ENCODE data around the gene NT5DC1.

Gene NT5DC1

DNA sequence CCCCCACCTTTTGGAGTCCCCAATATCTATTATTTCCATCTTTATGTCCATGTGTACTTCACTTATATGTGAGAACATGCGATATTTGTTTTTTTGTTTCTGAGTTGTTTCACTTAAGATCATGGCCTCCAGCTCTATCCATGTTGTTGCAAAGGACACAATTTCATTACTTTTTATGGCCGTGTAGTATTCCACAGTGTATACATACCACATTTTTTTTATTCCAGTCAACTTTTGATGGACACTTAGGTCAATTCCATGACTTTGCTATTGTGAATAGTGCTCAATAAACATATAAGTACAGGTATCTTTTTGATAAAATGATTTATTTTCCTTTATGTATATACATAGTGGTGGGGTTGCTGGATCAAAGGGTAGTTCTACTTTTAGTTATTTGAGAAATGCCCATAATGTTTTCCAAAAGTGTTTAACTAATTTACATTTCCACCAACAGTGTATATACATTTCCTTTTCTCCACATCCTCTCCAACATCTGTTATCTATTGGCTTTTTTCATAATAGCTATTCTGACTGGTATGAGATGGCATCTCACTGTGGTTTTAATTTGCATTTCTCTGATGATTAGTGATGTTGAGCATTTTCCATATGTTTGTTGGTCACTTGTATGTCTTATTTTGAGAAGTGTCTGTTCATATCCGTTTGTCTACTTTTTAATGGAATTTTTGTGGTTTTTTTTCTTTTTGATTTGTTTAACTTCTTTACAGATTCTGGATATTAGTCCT, 59.3 kb downstream of the NT5DC1 start:
- no peak overlapping the region for H2AFZ ChIP-seq (ENCODE audit: low read depth, low read length)
- no peaks in the 10 kb centered on the region for H3K9me3 ChIP-seq (ENCODE audit: low read length)
- H3K27me3 ChIP-seq (ENCODE audit: insufficient read depth, low read length): no peaks in the 10 kb centered on the region
- no peak overlapping the region for H3K4me3 ChIP-seq (ENCODE audit: low read length)
- H3K4me1 ChIP-seq (ENCODE audit: insufficient read depth, low read length): no peaks in the 10 kb centered on the region
- H3K36me3 ChIP-seq (ENCODE audit: insufficient read depth, low read length): no peaks in the 10 kb centered on the region

DNA sequence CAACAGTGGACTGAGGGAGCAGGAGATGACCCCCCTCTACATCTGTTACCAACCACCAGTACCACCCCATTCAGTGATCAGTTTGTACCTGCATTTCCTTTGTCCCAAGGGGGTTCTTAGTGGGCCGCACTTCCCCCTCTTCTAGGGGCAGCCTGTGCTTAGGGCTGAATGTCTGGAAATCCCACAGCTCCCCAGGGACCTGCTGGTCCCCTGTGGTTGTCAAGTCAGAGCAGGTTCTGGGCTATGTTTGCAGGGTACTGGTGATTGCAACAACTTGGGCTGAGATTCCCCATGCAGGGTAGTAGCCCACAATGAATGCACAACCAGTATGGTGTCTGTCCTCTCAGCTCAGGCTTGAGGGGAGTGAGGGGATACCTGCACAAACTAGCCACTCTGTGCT, 64.9 kb downstream of the NT5DC1 start:
- H3K36me3 ChIP-seq (ENCODE audit: insufficient read depth, low read length): no peaks in the 10 kb centered on the region
- no peaks in the 10 kb centered on the region for H3K27me3 ChIP-seq (ENCODE audit: insufficient read depth, low read length)
- H2AFZ ChIP-seq (ENCODE audit: low read depth, low read length): no peak overlapping the region
- no peaks in the 10 kb centered on the region for H3K9me3 ChIP-seq (ENCODE audit: low read length)
- H3K4me3 ChIP-seq (ENCODE audit: low read length): no peak overlapping the region
- no peaks in the 10 kb centered on the region for H3K4me1 ChIP-seq (ENCODE audit: insufficient read depth, low read length)

- no peak overlapping the region for H2AFZ ChIP-seq (ENCODE audit: low read depth, low read length)
- H3K27me3 ChIP-seq (ENCODE audit: insufficient read depth, low read length): no peaks in the 10 kb centered on the region
- H3K9me3 ChIP-seq (ENCODE audit: low read length): no peaks in the 10 kb centered on the region
- H3K36me3 ChIP-seq (ENCODE audit: insufficient read depth, low read length): no peaks in the 10 kb centered on the region
- no peak overlapping the region for H3K4me3 ChIP-seq (ENCODE audit: low read length)
- no peaks in the 10 kb centered on the region for H3K4me1 ChIP-seq (ENCODE audit: insufficient read depth, low read length)
These were observed 65.7 kb downstream of the NT5DC1 start for GRCh38 chr6:116166369-116166768.

DNA sequence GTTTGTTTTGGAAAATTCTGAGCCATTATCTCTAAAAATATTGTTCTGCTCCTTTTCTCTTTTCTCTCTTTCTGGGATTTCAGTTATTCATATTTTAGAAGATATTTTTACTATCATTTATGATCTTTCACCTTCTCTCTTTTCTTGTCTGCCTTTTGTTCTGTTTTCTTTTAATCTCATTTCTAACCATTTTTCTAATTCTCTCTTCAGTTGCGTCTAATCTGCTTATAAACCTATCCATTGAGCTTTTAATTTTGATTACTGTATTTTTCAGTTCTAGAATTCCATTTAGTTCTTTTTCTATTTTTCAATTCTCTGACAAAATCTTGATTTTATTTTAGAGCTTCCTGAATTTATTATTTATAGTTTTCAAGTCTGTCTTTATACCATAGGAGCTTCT, 67.5 kb downstream of the NT5DC1 start:
- Histone ChIP-seq H2AFZ (ENCODE audit: low read depth, low read length) (no peak overlapping the region), H3K4me1 (ENCODE audit: insufficient read depth, low read length) (no peaks in the 10 kb centered on the region), H3K27me3 (ENCODE audit: insufficient read depth, low read length) (no peaks in the 10 kb centered on the region), H3K9me3 (ENCODE audit: low read length) (no peaks in the 10 kb centered on the region), H3K4me3 (ENCODE audit: low read length) (no peak overlapping the region), H3K36me3 (ENCODE audit: insufficient read depth, low read length) (no peaks in the 10 kb centered on the region)

- no peak overlapping the region for H2AFZ ChIP-seq (ENCODE audit: low read depth, low read length)
- H3K4me3 ChIP-seq (ENCODE audit: low read length): no peak overlapping the region
- H3K4me1 ChIP-seq (ENCODE audit: insufficient read depth, low read length): no peaks in the 10 kb centered on the region
- no peaks in the 10 kb centered on the region for H3K36me3 ChIP-seq (ENCODE audit: insufficient read depth, low read length)
- H3K27me3 ChIP-seq (ENCODE audit: insufficient read depth, low read length): no peaks in the 10 kb centered on the region
- H3K9me3 ChIP-seq (ENCODE audit: low read length): no peaks in the 10 kb centered on the region
These were observed 69.2 kb downstream of the NT5DC1 start for GRCh38 chr6:116169880-116170279.

- H3K36me3 ChIP-seq (ENCODE audit: insufficient read depth, low read length): no peaks in the 10 kb centered on the region
- H2AFZ ChIP-seq (ENCODE audit: low read depth, low read length): no peak overlapping the region
- no peaks in the 10 kb centered on the region for H3K4me1 ChIP-seq (ENCODE audit: insufficient read depth, low read length)
- no peaks in the 10 kb centered on the region for H3K27me3 ChIP-seq (ENCODE audit: insufficient read depth, low read length)
- no peak overlapping the region for H3K4me3 ChIP-seq (ENCODE audit: low read length)
- no peaks in the 10 kb centered on the region for H3K9me3 ChIP-seq (ENCODE audit: low read length)
These were observed 69.9 kb downstream of the NT5DC1 start for GRCh38 chr6:116170358-116171057.

GRCh38 chr6:116173928-116174327, 73.3 kb downstream of the NT5DC1 start:
- Histone ChIP-seq H3K4me1 (ENCODE audit: insufficient read depth, low read length) (no peaks in the 10 kb centered on the region), H3K36me3 (ENCODE audit: insufficient read depth, low read length) (no peaks in the 10 kb centered on the region), H3K4me3 (ENCODE audit: low read length) (no peak overlapping the region), H3K27me3 (ENCODE audit: insufficient read depth, low read length) (no peaks in the 10 kb centered on the region), H2AFZ (ENCODE audit: low read depth, low read length) (no peak overlapping the region), H3K9me3 (ENCODE audit: low read length) (no peaks in the 10 kb centered on the region)

DNA sequence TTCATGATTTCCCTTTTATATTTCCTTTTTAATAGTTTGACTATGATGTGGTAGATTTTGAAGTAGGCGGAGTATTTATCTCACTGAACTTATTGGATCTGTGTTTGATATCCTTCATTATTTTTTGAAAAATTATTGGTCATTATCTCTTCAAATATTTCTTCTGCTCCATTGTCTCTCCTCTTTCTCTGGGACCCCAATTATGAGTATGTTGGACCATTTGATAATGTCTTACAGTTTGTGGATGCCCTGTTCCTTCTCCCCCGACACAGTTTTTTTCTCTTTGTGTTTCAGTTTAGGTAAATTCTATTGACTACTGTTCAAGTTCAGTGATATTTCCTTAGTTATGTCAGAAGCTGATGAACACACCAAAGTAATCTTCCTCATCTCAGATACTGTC, 74.7 kb downstream of the NT5DC1 start:
- H3K27me3 ChIP-seq (ENCODE audit: insufficient read depth, low read length): no peaks in the 10 kb centered on the region
- H2AFZ ChIP-seq (ENCODE audit: low read depth, low read length): no peak overlapping the region
- H3K4me1 ChIP-seq (ENCODE audit: insufficient read depth, low read length): no peaks in the 10 kb centered on the region
- no peaks in the 10 kb centered on the region for H3K9me3 ChIP-seq (ENCODE audit: low read length)
- no peaks in the 10 kb centered on the region for H3K36me3 ChIP-seq (ENCODE audit: insufficient read depth, low read length)
- no peak overlapping the region for H3K4me3 ChIP-seq (ENCODE audit: low read length)

DNA sequence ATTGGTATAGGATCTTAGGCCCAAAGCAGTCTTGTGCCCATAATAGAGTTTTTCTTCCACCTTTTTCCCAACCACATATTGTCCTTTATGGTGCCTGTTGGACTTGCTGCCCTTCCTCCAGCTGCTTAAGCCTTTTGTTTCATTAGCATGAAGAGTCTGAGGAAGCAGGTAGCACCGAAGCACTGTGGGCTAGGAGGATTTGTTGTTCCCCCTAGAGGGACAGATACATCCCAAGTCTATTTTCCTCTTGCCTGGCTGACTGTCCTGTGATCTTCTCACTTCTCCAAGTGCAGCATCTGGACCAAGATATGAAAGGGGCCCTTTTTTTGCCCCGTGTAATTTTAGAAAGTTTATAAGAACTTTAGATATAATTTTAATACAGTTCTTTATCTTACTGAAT, 75.9 kb downstream of the NT5DC1 start:
- Histone ChIP-seq H3K4me1 (ENCODE audit: insufficient read depth, low read length) (no peaks in the 10 kb centered on the region), H3K36me3 (ENCODE audit: insufficient read depth, low read length) (no peaks in the 10 kb centered on the region), H3K4me3 (ENCODE audit: low read length) (no peak overlapping the region), H3K27me3 (ENCODE audit: insufficient read depth, low read length) (no peaks in the 10 kb centered on the region), H3K9me3 (ENCODE audit: low read length) (no peaks in the 10 kb centered on the region), H2AFZ (ENCODE audit: low read depth, low read length) (no peak overlapping the region)

DNA sequence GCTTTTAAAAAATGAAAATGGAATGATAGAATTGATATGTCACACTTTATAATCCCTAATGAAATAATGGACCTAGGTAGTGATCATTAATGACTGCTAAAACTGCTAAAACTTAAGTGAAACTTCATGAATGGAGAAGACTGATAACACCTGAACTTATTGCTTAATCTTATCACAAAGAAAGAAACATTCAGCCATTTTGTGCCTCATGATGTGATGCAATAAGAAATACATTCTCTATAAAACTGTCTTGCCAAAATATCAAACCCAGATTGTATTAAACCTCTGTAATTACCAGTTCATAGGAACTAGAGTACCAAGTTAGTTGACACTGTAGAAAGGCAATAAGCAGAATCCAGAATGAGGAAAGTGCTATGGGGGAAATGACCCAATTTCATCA, 79.7 kb downstream of the NT5DC1 start:
- no peaks in the 10 kb centered on the region for H3K36me3 ChIP-seq (ENCODE audit: insufficient read depth, low read length)
- no peak overlapping the region for H3K4me3 ChIP-seq (ENCODE audit: low read length)
- H2AFZ ChIP-seq (ENCODE audit: low read depth, low read length): no peak overlapping the region
- no peaks in the 10 kb centered on the region for H3K27me3 ChIP-seq (ENCODE audit: insufficient read depth, low read length)
- no peaks in the 10 kb centered on the region for H3K9me3 ChIP-seq (ENCODE audit: low read length)
- H3K4me1 ChIP-seq (ENCODE audit: insufficient read depth, low read length): no peaks in the 10 kb centered on the region

DNA sequence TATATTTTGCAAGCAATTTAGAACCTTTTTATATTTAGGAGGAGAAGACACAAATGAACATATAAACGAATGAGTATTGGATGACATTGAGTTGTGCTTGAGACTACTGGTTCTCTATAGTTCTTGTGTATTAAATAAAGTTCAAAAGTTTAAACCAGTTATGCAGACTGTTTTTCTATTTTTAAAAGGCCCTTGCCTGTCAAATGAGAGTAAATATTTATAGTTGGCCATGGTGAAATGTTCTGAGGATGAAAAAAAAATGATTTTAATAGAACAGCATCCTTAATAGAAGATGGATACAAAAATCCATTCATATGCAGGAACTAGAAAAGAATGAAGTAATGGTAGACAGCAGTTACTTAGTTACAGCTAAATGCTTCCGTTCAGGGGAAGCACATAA, 88.8 kb downstream of the NT5DC1 start:
- no peak overlapping the region for H2AFZ ChIP-seq (ENCODE audit: low read depth, low read length)
- no peak overlapping the region for H3K4me3 ChIP-seq (ENCODE audit: low read length)
- no peaks in the 10 kb centered on the region for H3K4me1 ChIP-seq (ENCODE audit: insufficient read depth, low read length)
- H3K9me3 ChIP-seq (ENCODE audit: low read length): no peaks in the 10 kb centered on the region
- no peaks in the 10 kb centered on the region for H3K27me3 ChIP-seq (ENCODE audit: insufficient read depth, low read length)
- H3K36me3 ChIP-seq (ENCODE audit: insufficient read depth, low read length): no peaks in the 10 kb centered on the region

- H3K4me3 ChIP-seq (ENCODE audit: low read length): no peak overlapping the region
These were observed 89.9 kb downstream of the NT5DC1 start for GRCh38 chr6:116190550-116190949.

DNA sequence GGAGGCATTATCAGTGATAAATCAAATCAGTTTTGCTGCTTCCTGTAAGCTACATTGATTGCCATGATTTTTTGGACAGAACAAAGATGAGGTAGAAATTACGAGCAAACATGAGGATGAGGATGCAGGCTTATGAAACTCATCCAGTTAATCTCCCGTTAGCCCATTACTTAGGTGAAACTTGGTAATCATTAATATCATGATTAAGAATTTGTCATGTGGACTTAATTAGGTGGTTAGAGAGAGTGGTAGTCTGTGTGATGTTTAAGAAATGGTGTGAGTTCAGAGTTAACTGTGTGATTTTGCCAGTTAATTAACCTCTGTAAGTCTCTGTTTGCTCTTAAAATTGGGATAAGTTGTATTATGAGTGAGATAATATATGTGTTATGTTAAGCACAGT, 91.2 kb downstream of the NT5DC1 start:
- no peaks in the 10 kb centered on the region for H3K4me1 ChIP-seq (ENCODE audit: insufficient read depth, low read length)
- H3K4me3 ChIP-seq (ENCODE audit: low read length): no peak overlapping the region
- H3K27me3 ChIP-seq (ENCODE audit: insufficient read depth, low read length): no peaks in the 10 kb centered on the region
- no peaks in the 10 kb centered on the region for H3K36me3 ChIP-seq (ENCODE audit: insufficient read depth, low read length)
- no peaks in the 10 kb centered on the region for H3K9me3 ChIP-seq (ENCODE audit: low read length)
- H2AFZ ChIP-seq (ENCODE audit: low read depth, low read length): no peak overlapping the region

More at GRCh38 chr6:116190550-116190949, 89.9 kb downstream of the NT5DC1 start:
- H3K27me3 ChIP-seq (ENCODE audit: insufficient read depth, low read length): no peaks in the 10 kb centered on the region
- no peaks in the 10 kb centered on the region for H3K9me3 ChIP-seq (ENCODE audit: low read length)
- H2AFZ ChIP-seq (ENCODE audit: low read depth, low read length): no peak overlapping the region
- no peaks in the 10 kb centered on the region for H3K36me3 ChIP-seq (ENCODE audit: insufficient read depth, low read length)
- H3K4me1 ChIP-seq (ENCODE audit: insufficient read depth, low read length): no peaks in the 10 kb centered on the region
